Pancreas (tissue), 10 donors: ENCODE results near the gene ATP8A2. TPM values are rescaled to one million over a fixed set of nuclear protein-coding genes. Genes with fewer than 3 reads are reported as not detected.

Experiments
- ATAC-seq, 4 donors: fragments of 200-7000 bp; cut with Tn5 transposase; one replicate each; pipeline versions ENCODE4 v1.8.0 to v1.9.1; 2020; ENCODE audit warnings: mild to moderate bottlenecking in 4 of 4, moderate library complexity in 4 of 4
- DNase-seq, 6 donors: peaks; one replicate each; pipeline ENCODE4 v3.0.0-alpha.2; 2020
- FAIRE-seq: peaks from 2 replicates; lab custom pipeline; 2012; peaks lifted over from hg19 to GRCh38; lab: Jason Lieb, UNC
- H3K27ac ChIP-seq, 4 donors: fragments of 200-600 bp; sonication (generic); 1 replicate in 3 of 4; 2 replicates in 1 of 4; pipeline versions ENCODE4 v1.5.0 to v1.8.0; 2020
- H3K27me3 ChIP-seq, 4 donors: fragments of 200-600 bp; one replicate each; pipeline ENCODE4 v1.8.0; 2021
- H3K36me3 ChIP-seq, 3 donors: fragments of 200-600 bp; sonication (generic) in 1 of 3; one replicate each; pipeline versions ENCODE4 v1.5.0 to v1.8.0; 2020 to 2021
- H3K4me1 ChIP-seq, 3 donors: fragments of 200-600 bp; one replicate each; pipeline ENCODE4 v1.8.0; 2021
- H3K4me3 ChIP-seq, 4 donors: fragments of 200-600 bp; sonication (generic) in 2 of 4; one replicate each; pipeline versions ENCODE4 v1.5.0 to v1.8.0; 2020 to 2021
- H3K9me3 ChIP-seq, 4 donors: fragments of 200-600 bp; one replicate each; pipeline ENCODE4 v1.8.0; 2021
- CTCF ChIP-seq, 4 donors: fragments of 200-600 bp; sonication (generic) in 3 of 4; IDR thresholded peaks; one replicate each; pipeline versions ENCODE4 v1.5.0 to v1.8.0; 2021; ENCODE audit warnings: antibody characterized with exemption in 4 of 4
- WGBS, 2 donors: extraction: QIAGEN DNeasy Blood & Tissue Kit; methylation state at CpG; one replicate each; pipeline ENCODE4 v1.1.7; 2013; 5-methylcytosine and 5-hydroxymethylcytosine counted together
- intact Hi-C, 3 donors: fragments of 100-400 bp; cut with DNase I; formaldehyde crosslinking; loops; one replicate each; pipeline versions ENCODE4 v1.11.1 to v1.14.2; 2022
- polyA plus RNA-seq, 2 donors: library from polyadenylated mRNA; stranded (reverse); fragments of 200-250 nt; gene quantifications; one replicate each; pipeline ENCODE4 v1.2.3, GENCODE V29; 2013
- total RNA-seq, 6 donors: library from RNA; stranded (reverse); fragmentation: NEBNext Ultra II Directional in 4 of 6; extraction: Animal tissue kit (Norgen Biotek cat#: 25700) in 4 of 6; gene quantifications; one replicate each; pipeline versions ENCODE4 v1.2.1 to v1.2.4, GENCODE V29; 2021 to 2023
- donor health status: healthy with polysubstance abuse.
- donor health status: DM: no; HTN: no; CAD: no; lungs with moderate emphysema.
- donor health status: DM: no; HTN: no; CAD: no.
- donor health status: control.
- donor health status: control.
- donor health status: Bipolar disorder and iron deficiency.
- donor health status: DM: yes; HTN: yes; CAD: no.
- donor health status: DM: no; HTN: no; CAD: no.
- donor health status: DM: no; HTN: no; CAD: no.
- donor health status: DM: yes; HTN: yes; CAD: no.

ATP8A2 gene
- total and polyA plus RNA-seq, 8 donors = 0.04 to 0.28 (median 0.14) TPM

DNA sequence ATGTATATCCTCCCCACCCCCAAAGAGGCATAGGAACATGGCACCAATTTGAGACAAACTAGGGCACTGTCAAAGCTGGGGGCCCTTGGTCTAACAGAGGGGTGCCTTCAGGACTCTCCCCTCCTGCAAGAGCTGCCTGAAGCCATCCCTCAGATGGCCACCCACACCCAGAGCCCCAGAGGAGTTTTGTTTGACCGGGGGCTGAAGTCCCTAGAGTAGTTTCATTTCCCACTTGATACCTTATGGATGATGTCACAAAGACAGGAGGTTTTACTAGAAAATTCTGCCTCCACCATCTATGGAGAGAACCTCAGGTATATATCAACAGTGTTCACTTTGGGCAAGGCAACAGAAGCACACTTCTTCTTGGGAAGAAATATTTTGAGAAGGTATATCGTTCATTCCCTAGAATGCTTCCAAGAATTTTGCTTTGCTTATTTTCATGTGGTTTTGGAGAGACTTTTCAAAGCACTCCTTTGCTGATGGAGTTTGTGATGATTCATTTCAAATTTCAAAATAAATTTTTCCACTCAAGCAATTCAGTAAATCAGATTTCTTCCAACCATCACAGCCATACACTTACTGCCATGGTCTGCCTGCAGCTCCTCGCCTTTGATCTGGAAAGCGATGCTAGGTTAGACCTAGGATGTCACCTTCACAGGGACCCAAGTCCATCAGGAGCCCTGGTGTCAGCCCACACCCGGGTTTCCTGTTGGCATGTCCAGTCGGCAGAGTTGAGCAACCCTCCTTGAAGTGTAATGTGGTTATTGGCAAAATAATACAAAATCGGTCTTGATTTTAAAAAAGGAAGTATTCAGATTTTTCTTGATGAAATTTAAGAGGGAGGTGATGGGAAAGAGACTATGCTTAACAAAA lies 473.0 kb downstream of the ATP8A2 start:
- H3K27ac ChIP-seq = no peak overlapping the region
- H3K36me3 ChIP-seq = no peaks in the 10 kb centered on the region
- no peaks in the 10 kb centered on the region for H3K27me3 ChIP-seq
- ATAC-seq (no peak), DNase-seq (no peak), FAIRE-seq (no peak)
- WGBS, 2 donors = 77 to 82% methylated on average over 7 of the region's 7 CpGs
- H3K4me1 ChIP-seq = no peaks in the 10 kb centered on the region
- intact Hi-C loops = no loop called here
- no peak overlapping the region for H3K4me3 ChIP-seq
- H3K9me3 ChIP-seq = no peaks in the 10 kb centered on the region
- no peak for TF ChIP-seq CTCF (IDR thresholded peaks at IDR 0.05)

- Histone ChIP-seq H3K9me3 (no peaks in the 10 kb centered on the region), H3K27ac (no peak overlapping the region), H3K4me3 (no peak overlapping the region), H3K4me1 (no peaks in the 10 kb centered on the region), H3K27me3 (no peaks in the 10 kb centered on the region), H3K36me3 (no peaks in the 10 kb centered on the region)
- no peak for DNase-seq
- TF ChIP-seq CTCF (IDR thresholded peaks at IDR 0.05) = no peak
- 75 to 85% methylated on average over 4 of the region's 4 CpGs for WGBS, 2 donors
- ATAC-seq = no peak
- intact Hi-C loops = no loop called here
- FAIRE-seq = no peak
These were observed 474.6 kb downstream of the ATP8A2 start for GRCh38 chr13:25846222-25846984.

GRCh38 chr13:25847145-25847544 lies 475.4 kb downstream of the ATP8A2 start:
- FAIRE-seq = no peak
- Histone ChIP-seq H3K27ac (no peak overlapping the region), H3K27me3 (no peaks in the 10 kb centered on the region), H3K9me3 (no peaks in the 10 kb centered on the region), H3K4me3 (no peak overlapping the region), H3K4me1 (no peaks in the 10 kb centered on the region), H3K36me3 (no peaks in the 10 kb centered on the region)
- DNase-seq = no peak
- intact Hi-C loops = no loop called here
- no peak for TF ChIP-seq CTCF (IDR thresholded peaks at IDR 0.05)
- WGBS, 2 donors = 87 to 93% methylated on average over 5 of the region's 5 CpGs
- ATAC-seq = no peak

GRCh38 chr13:25847635-25848626 lies 476.2 kb downstream of the ATP8A2 start:
- intact Hi-C loops = no loop called here
- Histone ChIP-seq H3K4me1 (no peaks in the 10 kb centered on the region), H3K9me3 (no peaks in the 10 kb centered on the region), H3K36me3 (no peaks in the 10 kb centered on the region), H3K27ac (no peak overlapping the region), H3K27me3 (no peaks in the 10 kb centered on the region), H3K4me3 (no peak overlapping the region)
- 67 to 68% methylated on average over 11 of the region's 11 CpGs for WGBS, 2 donors
- no peak for FAIRE-seq
- no peak for TF ChIP-seq CTCF (IDR thresholded peaks at IDR 0.05)
- peak in 2 of 4 donors; percentile 41 to 54 for ATAC-seq
- DNase-seq = no peak
